Measurements from ENCODE around the gene PDLIM7. TPM values are rescaled to one million over a fixed set of nuclear protein-coding genes. Genes with fewer than 3 reads are reported as not detected.

The PDLIM7 gene
- total RNA-seq, 2 experiments from 2014 or later, result 55.1 to 56.6 TPM

DNA sequence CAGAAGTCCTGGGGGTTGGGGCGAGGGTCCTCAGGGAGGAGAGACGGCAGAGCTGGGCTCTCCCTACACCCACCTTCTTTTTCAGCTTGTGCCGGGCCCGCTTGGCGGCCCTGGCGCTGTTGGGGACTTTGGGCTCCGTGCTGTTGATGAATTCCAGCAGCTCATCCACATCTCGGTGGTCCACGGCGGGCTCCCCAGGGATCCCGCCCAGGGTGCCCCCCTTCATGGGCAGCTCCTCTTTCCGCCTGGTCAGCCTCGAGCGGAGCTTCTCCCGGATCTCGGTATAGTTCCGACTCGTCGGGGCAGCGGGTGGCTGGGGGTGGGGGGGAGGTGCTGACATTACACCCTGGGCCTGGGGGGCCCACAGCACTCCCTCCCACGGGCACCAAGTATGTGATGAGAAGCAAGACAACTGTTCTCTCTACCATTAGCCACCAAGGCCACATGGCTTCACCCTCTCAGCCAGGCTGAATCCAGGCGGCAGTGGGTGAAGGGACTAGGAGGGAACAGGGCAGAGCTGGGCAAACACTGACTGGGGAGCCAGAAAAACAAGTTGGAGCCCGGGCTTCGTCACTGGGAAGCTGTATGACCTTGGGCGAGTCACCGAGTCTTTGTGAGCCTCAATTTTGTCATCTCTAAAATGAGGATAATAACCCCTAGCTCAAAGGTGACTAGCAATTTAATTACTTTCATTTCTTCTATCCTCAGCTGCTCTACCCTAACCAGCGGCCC, 34.0 kb upstream of the PDLIM7 start:
- H3K4me3 Mint-ChIP-seq, result no peak overlapping the region
- ChIA-PET POLR2A (interaction anchor here (1.6 kb wide), 1 partner anchor 10 kb away, joined by 3 read pairs; no protein-coding TSS in a partner anchor), CTCF (interaction anchor here (1.0 to 1.1 kb wide), 2 partner anchors 10 to 152 kb away, joined by 4 read pairs; no protein-coding TSS in a partner anchor)
- H3K27me3 Mint-ChIP-seq, result no peaks in the 10 kb centered on the region
- H3K36me3 Mint-ChIP-seq (ENCODE audit: low read depth), result peaks cover 13% of the 10 kb centered on the region
- H3K4me1 Mint-ChIP-seq, result no peaks in the 10 kb centered on the region
- H3K9me3 Mint-ChIP-seq, result no peaks in the 10 kb centered on the region
- no peak for DNase-seq
- no peak overlapping the region for H3K27ac Mint-ChIP-seq

DNA sequence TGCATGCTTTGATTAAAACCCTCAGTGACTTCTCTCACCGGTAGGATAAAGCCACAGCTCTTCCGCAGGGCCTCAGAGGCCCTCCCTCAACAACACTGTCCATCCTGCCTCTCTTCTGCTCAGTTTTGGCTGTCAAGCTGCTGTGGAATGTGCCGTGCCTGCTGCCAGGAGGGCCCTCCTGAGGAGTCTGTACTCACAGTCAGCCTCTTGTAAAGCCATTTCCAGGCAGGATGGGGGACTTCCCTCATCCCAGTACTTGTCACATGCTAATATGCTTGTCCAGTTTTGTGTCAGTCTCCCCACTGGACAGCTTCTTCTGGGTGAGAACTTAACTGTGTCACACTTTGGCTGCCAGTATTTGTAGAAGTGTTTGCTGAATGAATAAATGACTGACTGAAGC, 33.2 kb upstream of the PDLIM7 start:
- H3K36me3 Mint-ChIP-seq (ENCODE audit: low read depth), result peaks cover 13% of the 10 kb centered on the region
- H3K9me3 Mint-ChIP-seq, result no peaks in the 10 kb centered on the region
- no peak for DNase-seq
- H3K27me3 Mint-ChIP-seq, result no peaks in the 10 kb centered on the region
- no peaks in the 10 kb centered on the region for H3K4me1 Mint-ChIP-seq
- H3K4me3 Mint-ChIP-seq, result no peak overlapping the region
- ChIA-PET CTCF (interaction anchor here (1.0 to 1.1 kb wide), 2 partner anchors 9 to 151 kb away, joined by 4 read pairs; no protein-coding TSS in a partner anchor), POLR2A (interaction anchor here (1.6 kb wide), 1 partner anchor 9 kb away, joined by 3 read pairs; no protein-coding TSS in a partner anchor)
- H3K27ac Mint-ChIP-seq, result no peak overlapping the region

DNA sequence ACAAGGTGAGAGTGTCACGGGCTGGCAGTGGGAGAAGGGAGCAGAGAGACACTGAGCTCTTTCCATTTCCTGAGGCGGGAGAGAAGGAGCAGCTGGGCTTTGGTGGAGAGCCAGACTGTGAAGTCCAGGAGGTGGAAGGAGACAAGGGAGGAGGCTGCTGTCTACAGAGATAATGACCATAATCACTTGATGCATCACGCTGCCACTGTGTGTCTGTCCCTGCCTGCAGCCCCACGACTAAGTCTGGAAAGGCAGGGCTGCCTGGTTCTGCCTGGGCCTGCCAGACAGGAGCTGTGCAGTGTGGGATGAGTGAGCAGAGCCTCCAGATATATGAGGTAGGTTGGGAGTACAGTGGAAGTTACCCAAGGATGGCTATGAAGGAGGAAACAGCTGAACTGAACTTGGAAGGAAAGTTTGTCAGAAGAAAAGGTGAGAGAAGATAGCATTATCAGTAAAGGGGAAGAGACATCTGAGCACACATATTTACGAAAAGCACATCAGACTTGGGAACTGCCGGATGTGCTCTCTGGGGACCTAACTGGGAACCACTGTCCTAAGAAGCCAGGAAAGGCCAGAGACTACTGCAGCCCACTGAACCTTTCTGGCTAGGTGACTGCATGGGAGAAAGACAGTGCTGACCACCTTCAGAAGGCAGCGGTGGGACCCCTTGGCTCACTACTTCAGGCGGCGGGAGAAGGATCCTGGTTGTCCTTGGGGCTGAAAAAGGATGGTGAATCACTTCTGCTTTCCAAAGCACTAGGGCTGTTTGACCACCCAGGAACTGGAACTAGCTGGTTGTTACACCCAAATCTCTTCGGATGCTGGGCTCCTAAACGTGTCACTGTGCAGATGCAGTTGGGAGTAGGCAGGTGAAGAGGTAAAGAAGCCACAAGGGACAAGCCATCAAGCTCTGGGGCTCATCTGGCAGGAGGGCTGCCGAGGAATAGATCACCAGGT, 32.1 kb upstream of the PDLIM7 start:
- no peak for DNase-seq
- no peak overlapping the region for H3K4me3 Mint-ChIP-seq
- no peaks in the 10 kb centered on the region for H3K9me3 Mint-ChIP-seq
- H3K4me1 Mint-ChIP-seq, result no peaks in the 10 kb centered on the region
- ChIA-PET POLR2A (interaction anchor here (1.0 kb wide), 1 partner anchor 9 kb away, joined by 3 read pairs; no protein-coding TSS in a partner anchor), CTCF (no interaction called here)
- H3K36me3 Mint-ChIP-seq (ENCODE audit: low read depth), result peaks cover 18% of the 10 kb centered on the region
- H3K27me3 Mint-ChIP-seq, result no peaks in the 10 kb centered on the region
- H3K27ac Mint-ChIP-seq, result no peak overlapping the region

DNA sequence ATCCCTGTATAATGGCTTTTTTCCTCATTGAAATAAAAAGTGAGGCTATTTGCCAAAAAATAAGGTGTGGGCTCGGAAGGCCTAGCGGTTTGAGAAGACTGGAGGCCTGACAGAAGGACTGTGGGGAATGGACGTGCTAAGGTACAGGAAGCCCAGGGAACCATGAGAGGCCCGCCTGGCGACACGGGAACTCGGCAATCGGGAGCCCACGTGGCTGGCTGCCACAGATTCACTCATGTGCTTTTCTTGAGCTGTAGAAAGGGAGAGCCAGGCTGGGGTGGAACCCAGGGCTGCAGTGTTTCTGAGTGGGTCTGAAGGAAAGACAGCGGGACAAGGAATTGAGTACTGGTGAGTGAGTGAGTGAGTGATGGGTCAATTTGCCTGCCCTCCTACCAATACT, 31.2 kb upstream of the PDLIM7 start:
- no peaks in the 10 kb centered on the region for H3K27me3 Mint-ChIP-seq
- H3K36me3 Mint-ChIP-seq (ENCODE audit: low read depth), result peaks cover 23% of the 10 kb centered on the region
- POLR2A ChIA-PET, result interaction anchor here (1.0 kb wide), 1 partner anchor 9 kb away, joined by 3 read pairs; no protein-coding TSS in a partner anchor
- no peak overlapping the region for H3K27ac Mint-ChIP-seq
- no peaks in the 10 kb centered on the region for H3K9me3 Mint-ChIP-seq
- H3K4me3 Mint-ChIP-seq, result no peak overlapping the region
- H3K4me1 Mint-ChIP-seq, result no peaks in the 10 kb centered on the region
- CTCF ChIA-PET, result no interaction called here
- no peak for DNase-seq

DNA sequence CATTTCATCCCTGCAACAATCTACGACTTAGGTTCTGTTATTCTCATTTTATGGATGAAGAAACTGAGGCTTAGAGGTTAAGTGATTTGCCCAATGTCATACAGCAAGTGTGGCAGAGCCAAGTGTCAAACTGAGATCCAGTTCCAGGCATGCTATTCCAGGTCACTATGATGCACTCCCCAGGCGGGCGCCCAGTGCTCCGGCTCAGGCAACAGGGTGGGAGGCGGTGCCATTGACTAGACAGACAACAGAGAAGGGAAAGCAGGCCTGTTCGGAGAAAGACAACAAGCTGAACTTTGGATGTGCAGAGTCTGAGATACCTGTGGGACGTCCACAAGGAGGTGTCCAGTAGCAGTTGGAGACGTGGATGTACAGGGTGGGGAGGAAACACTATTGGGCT, 30.2 kb upstream of the PDLIM7 start:
- no peak for DNase-seq
- no peaks in the 10 kb centered on the region for H3K4me1 Mint-ChIP-seq
- H3K27me3 Mint-ChIP-seq, result no peaks in the 10 kb centered on the region
- H3K9me3 Mint-ChIP-seq, result no peaks in the 10 kb centered on the region
- no peak overlapping the region for H3K27ac Mint-ChIP-seq
- ChIA-PET CTCF (no interaction called here), POLR2A (no interaction called here)
- H3K4me3 Mint-ChIP-seq, result no peak overlapping the region
- peaks cover 23% of the 10 kb centered on the region for H3K36me3 Mint-ChIP-seq (ENCODE audit: low read depth)

DNA sequence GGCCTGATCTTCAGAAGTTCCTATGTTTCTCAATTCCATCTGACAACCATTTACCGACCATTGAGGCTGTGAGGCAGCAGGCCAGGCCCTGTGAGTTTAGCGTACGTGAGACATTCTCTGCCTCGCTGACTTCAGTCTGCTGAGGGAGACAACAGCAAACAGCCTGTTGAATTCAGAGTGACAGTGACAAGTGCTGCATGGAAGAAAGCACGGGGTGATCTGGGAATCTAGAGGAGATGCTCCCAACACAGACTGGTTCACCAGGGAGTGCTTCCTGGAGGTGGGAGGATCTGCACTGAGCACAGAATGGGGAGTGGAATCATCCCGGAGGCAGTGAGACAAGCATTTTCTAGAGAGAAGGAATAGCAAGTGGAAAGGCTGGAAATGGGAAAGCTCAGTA, 29.4 kb upstream of the PDLIM7 start:
- ChIA-PET CTCF (no interaction called here), POLR2A (interaction anchor here (1.3 kb wide), 1 partner anchor 18 kb away, joined by 3 read pairs; no protein-coding TSS in a partner anchor)
- H3K27ac Mint-ChIP-seq, result no peak overlapping the region
- H3K4me3 Mint-ChIP-seq, result no peak overlapping the region
- peaks cover 21% of the 10 kb centered on the region for H3K36me3 Mint-ChIP-seq (ENCODE audit: low read depth)
- DNase-seq, result no peak
- H3K27me3 Mint-ChIP-seq, result no peaks in the 10 kb centered on the region
- H3K4me1 Mint-ChIP-seq, result peaks cover 1% of the 10 kb centered on the region
- H3K9me3 Mint-ChIP-seq, result no peaks in the 10 kb centered on the region

DNA sequence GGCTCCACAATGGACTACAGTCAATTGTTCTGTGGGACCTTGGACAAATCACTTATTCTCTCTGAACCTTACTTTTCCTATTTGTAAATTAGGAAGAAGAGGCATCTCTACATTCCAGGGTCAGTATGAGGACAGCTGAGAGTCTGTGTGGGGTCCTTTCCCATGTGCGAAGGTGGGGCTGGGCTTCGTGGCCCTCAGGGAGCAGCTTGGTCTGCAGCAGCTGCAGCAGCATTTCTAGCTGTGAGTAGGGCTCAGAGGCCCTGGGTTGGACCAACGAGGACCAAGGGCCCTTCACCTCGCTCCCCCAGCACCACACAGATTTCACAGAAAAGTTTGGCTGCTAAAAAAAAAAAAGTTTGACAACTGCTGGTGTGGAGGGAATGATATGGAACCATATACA, 28.8 kb upstream of the PDLIM7 start:
- Mint-ChIP-seq H3K9me3 (no peaks in the 10 kb centered on the region), H3K4me1 (peaks cover 7% of the 10 kb centered on the region)
- CTCF ChIA-PET, result no interaction called here

DNA sequence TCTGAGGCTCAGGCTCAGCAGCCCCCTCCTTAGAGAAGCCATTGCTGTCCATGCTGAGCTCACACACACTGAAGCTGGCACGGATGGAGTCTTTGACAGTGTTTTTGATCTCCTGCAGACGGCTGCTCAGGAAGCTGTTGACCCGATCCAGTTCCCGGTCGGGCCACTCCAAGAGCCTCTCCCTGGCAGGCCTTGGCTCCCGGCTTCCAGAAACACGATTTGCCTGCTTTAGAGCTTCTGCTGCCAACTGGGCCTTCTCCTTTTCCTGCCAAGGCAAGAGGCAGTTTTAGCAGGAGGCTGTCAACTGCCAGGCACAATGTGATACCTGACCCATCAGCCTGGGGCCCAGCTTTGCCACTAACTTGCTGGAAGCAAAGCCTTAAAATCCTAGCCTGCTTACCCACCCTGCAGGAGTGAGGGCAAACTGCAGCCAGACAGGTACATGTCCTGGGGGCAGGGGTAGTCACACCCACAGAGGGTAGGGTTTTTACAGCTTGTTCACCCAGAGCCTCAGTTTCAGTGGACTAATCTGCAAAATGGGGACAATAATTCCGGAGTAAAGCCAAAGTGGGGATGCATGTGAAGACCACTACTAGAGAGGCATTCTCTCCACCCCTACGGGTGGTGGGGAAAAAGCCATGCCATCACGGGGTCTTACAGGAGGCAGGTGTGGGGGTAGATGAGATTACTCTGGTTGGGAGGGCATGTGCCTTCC, 27.7 kb upstream of the PDLIM7 start:
- Mint-ChIP-seq H3K4me1 (peaks cover 16% of the 10 kb centered on the region), H3K4me3 (no peak overlapping the region), H3K27ac (no peak overlapping the region), H3K9me3 (no peaks in the 10 kb centered on the region), H3K27me3 (no peaks in the 10 kb centered on the region), H3K36me3 (ENCODE audit: low read depth) (peaks cover 28% of the 10 kb centered on the region)
- DNase-seq, result no peak
- CTCF ChIA-PET, result interaction anchor here (1.0 kb wide), 1 partner anchor 18 kb away, joined by 3 read pairs; no protein-coding TSS in a partner anchor
- POLR2A ChIA-PET, result interaction anchor here (1.1 to 1.3 kb wide), 2 partner anchors 9 to 20 kb away, joined by 3 to 4 read pairs; no protein-coding TSS in a partner anchor

More for the DNA sequence above, 28.8 kb upstream of the PDLIM7 start:
- POLR2A ChIA-PET, result interaction anchor here (1.3 kb wide), 1 partner anchor 19 kb away, joined by 3 read pairs; no protein-coding TSS in a partner anchor
- no peak for DNase-seq
- Mint-ChIP-seq H3K27me3 (no peaks in the 10 kb centered on the region), H3K27ac (no peak overlapping the region), H3K36me3 (ENCODE audit: low read depth) (peaks cover 26% of the 10 kb centered on the region), H3K4me3 (no peak overlapping the region)

DNA sequence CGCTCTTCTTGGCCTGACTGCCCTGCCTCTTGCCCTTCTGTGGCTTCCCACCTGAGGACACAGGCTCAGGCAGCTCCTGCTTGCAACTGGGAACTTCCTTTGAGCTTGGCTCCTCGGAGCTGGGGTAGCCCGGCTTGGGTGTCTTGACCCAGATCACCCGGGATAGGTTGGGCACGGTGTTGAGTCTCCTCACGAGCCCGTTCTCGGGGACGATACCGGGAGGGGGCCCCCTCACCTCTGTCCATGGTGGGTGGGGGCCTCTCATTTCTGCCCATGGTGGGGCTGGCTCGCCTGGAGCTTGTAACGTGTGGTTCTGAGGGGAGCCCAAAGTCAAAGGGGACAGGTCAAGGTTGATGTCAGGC, 27.1 kb upstream of the PDLIM7 start:
- H3K27ac Mint-ChIP-seq, result no peak overlapping the region
- H3K4me3 Mint-ChIP-seq, result no peak overlapping the region
- CTCF ChIA-PET, result interaction anchor here (1.0 kb wide), 1 partner anchor 19 kb away, joined by 3 read pairs; no protein-coding TSS in a partner anchor
- no peaks in the 10 kb centered on the region for H3K9me3 Mint-ChIP-seq
- POLR2A ChIA-PET, result no interaction called here
- no peaks in the 10 kb centered on the region for H3K27me3 Mint-ChIP-seq
- peaks cover 34% of the 10 kb centered on the region for H3K36me3 Mint-ChIP-seq (ENCODE audit: low read depth)
- DNase-seq, result no peak
- H3K4me1 Mint-ChIP-seq, result peaks cover 21% of the 10 kb centered on the region

DNA sequence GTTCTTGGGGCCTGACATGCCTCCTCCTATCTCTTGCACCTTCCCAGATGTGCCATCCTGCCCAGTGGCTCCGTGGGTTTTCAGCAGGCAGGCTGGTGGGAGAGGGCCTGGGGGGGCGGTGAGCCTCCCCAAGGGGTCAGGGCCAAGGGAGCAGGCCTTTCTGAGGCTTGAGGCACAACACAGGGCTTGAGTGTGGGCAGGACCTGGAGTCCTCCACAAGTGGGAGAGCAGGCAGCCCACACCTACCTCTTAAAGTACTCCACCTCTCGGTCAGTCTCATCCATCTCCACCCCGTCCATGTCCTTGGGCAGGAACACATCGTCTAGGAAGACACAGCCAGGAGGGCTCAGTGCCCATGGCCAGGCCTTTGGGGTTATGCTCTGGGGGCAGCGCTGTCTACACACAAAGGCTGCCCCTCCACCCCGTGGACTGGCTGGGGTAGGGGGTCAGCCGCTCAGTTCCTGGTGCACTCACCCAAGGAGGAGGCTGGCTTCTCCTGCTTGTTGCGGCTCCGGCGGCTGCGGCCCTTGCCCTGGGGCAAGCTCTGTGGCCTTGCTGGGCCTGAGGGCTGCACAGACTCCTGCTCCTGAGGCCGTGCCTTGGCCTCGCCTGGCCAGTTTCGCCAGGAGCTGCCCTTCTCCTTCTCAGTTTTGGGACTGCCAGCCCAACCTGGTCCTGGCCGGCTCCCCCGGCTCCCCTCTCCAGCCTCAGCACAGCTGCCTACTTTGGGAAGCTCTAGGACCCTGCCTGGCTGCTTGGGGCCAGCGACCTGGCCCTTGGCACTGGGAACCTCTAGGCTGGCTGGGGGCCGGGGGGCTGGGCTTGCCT, 26.5 kb upstream of the PDLIM7 start:
- no peaks in the 10 kb centered on the region for H3K9me3 Mint-ChIP-seq
- H3K4me3 Mint-ChIP-seq, result no peak overlapping the region
- H3K4me1 Mint-ChIP-seq, result peaks cover 26% of the 10 kb centered on the region
- peaks cover 37% of the 10 kb centered on the region for H3K36me3 Mint-ChIP-seq (ENCODE audit: low read depth)
- no peak overlapping the region for H3K27ac Mint-ChIP-seq
- no peak for DNase-seq
- H3K27me3 Mint-ChIP-seq, result no peaks in the 10 kb centered on the region
- ChIA-PET CTCF (interaction anchor here (1.0 kb wide), 1 partner anchor 19 kb away, joined by 3 read pairs; no protein-coding TSS in a partner anchor), POLR2A (no interaction called here)

DNA sequence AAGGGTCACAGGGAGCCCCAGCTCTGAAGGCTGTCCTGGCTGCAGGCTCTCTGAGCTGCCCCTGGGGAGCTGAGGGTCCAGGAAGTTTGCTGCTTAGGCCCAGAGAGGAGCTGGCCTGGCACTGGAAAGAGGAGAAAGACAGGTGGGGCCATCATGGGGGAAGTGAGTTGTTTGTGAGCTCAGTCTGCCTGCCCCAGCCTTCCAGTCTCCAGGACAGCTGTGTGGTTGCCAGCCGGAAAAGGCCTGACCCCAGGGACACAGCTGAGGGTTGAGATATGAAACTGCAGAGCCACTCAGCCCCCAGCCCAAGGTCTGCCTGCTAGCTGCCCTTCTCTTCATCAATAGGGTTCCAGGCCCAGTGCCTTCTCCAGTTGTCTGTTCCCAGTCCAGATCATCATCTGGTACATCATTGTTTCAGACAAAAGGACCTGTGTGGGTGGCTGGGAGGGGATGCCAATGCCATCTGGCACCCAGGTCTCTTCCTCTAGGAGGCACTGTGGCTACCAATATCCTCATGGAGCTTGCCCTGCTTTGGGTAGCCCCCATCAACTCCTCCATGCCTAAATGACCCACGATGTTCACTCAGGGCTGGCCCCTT, 23.6 kb upstream of the PDLIM7 start:
- POLR2A ChIA-PET, result interaction anchor here (1.4 kb wide), 1 partner anchor 10 kb away, joined by 3 read pairs; no protein-coding TSS in a partner anchor
- peak overlapping the region; percentile 63 for H3K27ac Mint-ChIP-seq
- CTCF ChIA-PET, result interaction anchor here (1.6 to 1.9 kb wide), 2 partner anchors 10 to 130 kb away, joined by 4 to 6 read pairs; no protein-coding TSS in a partner anchor
- H3K9me3 Mint-ChIP-seq, result no peaks in the 10 kb centered on the region
- no peak for DNase-seq
- peaks cover 38% of the 10 kb centered on the region for H3K4me1 Mint-ChIP-seq
- peaks cover 45% of the 10 kb centered on the region for H3K36me3 Mint-ChIP-seq (ENCODE audit: low read depth)
- no peaks in the 10 kb centered on the region for H3K27me3 Mint-ChIP-seq
- H3K4me3 Mint-ChIP-seq, result no peak overlapping the region
